K562 (cell line): Measurements from ENCODE around the gene KHNYN. TPM values are rescaled to one million over a fixed set of nuclear protein-coding genes. Genes with fewer than 3 reads are reported as not detected.

ENCODE experiments used
- ATAC-seq: fragments of 200-7000 bp; cut with Tn5 transposase; 3 replicates; pipeline ENCODE4 v1.9.1; 2020; ENCODE audit warnings: moderate library complexity
- BruUV-seq: library from RNA; stranded (reverse); fragments of 400-500 nt; replicated peaks from 2 replicates; lab custom pipeline; 2021; lab: Mats Ljungman, UMichigan
- CTCF ChIA-PET: fragments of 300-600 bp; formaldehyde crosslinking; extraction: SDS; loops from one replicate; lab custom pipeline; 2021; ENCODE audit warnings: low intra/inter-chr PET ratio; lab: Yijun Ruan, JAX
- POLR2A ChIA-PET: fragments of 300-600, 350-650 bp; sonication (Branson Sonifier 250); formaldehyde crosslinking; extraction: SDS; loops from one replicate; lab custom pipeline; 2021; ENCODE audit warnings: antibody characterized with exemption, inconsistent platforms; lab: Yijun Ruan, JAX
- DNase-seq, 4 experiments: peaks; one replicate each; pipeline versions ENCODE4 v3.0.0 to v3.0.0-alpha.2; 2011 to 2018; ENCODE audit warnings: low spot score in 3 of 4, mixed read lengths in 3 of 4; ENCODE audit errors: extremely low read depth in 1 of 4
- FAIRE-seq: peaks from 2 replicates; lab custom pipeline; 2011; peaks lifted over from hg19 to GRCh38; lab: Jason Lieb, UNC
- H2AFZ ChIP-seq: 2 replicates; pipeline ENCODE4 v1.6.0; 2011; ENCODE audit warnings: low read depth, low read length, control low read depth, inconsistent platforms
- H3K27ac ChIP-seq: fragments of 200-600 bp; 3 replicates; pipeline ENCODE4 v1.8.0; 2011; ENCODE audit warnings: low read depth, mild to moderate bottlenecking, control low read depth, inconsistent platforms, low read length, moderate library complexity, mixed read lengths; ENCODE audit errors: extremely low read depth
- H3K27me3 ChIP-seq, 2 experiments: fragments of 300-600 bp in 1 of 2; 2 replicates in 1 of 2; 3 replicates in 1 of 2; pipeline versions ENCODE4 v1.6.0 to v1.8.0; 2011; ENCODE audit warnings: inconsistent platforms in 2 of 2, low read length in 2 of 2, mild to moderate bottlenecking in 1 of 2, mixed read lengths in 1 of 2, moderate library complexity in 1 of 2; ENCODE audit not compliant: control insufficient read depth in 2 of 2, insufficient read depth in 2 of 2
- H3K36me3 ChIP-seq: fragments of 300-600 bp; 3 replicates; pipeline ENCODE4 v1.8.0; 2011; ENCODE audit warnings: mild to moderate bottlenecking, low read length, inconsistent platforms; ENCODE audit not compliant: control insufficient read depth, insufficient read depth
- H3K4me1 ChIP-seq, 2 experiments: fragments of 200-600 bp in 1 of 2; replicated peaks in 1 of 2; 2 replicates in 1 of 2; 3 replicates in 1 of 2; pipeline versions ENCODE4 v1.5.1 to v1.8.0; 2011; ENCODE audit warnings: inconsistent platforms in 2 of 2, low read length in 2 of 2, mild to moderate bottlenecking in 1 of 2, mixed read lengths in 1 of 2, moderate library complexity in 1 of 2; ENCODE audit not compliant: control insufficient read depth in 2 of 2, insufficient read depth in 2 of 2
- H3K4me2 ChIP-seq: 2 replicates; pipeline ENCODE4 v1.6.1; 2011; ENCODE audit warnings: low read length, control low read depth, inconsistent platforms, mixed read lengths; ENCODE audit not compliant: insufficient read depth
- H3K4me3 ChIP-seq: fragments of 200-600 bp; sonication (generic), shearing (Covaris generic); 2 replicates; pipeline ENCODE4 v1.5.1; 2016; ENCODE audit warnings: control low read depth, inconsistent platforms
- H3K79me2 ChIP-seq: fragments of 200-600 bp; 3 replicates; pipeline ENCODE4 v1.8.0; 2011; ENCODE audit warnings: low read length, inconsistent platforms; ENCODE audit not compliant: control insufficient read depth, insufficient read depth
- H3K9ac ChIP-seq, 2 experiments: 2 replicates each; pipeline versions ENCODE4 v1.6.0 to v1.6.1; 2011; ENCODE audit warnings: low read depth in 2 of 2, low read length in 2 of 2, control low read depth in 1 of 2, inconsistent platforms in 1 of 2, mild to moderate bottlenecking in 1 of 2, mixed read lengths in 1 of 2; ENCODE audit not compliant: insufficient read depth in 1 of 2
- H3K9me1 ChIP-seq: one replicate; pipeline ENCODE4 v1.6.0; 2011; ENCODE audit warnings: inconsistent platforms, mild to moderate bottlenecking, low read length, moderate library complexity; ENCODE audit not compliant: control insufficient read depth, insufficient read depth
- H3K9me3 ChIP-seq: replicated peaks from 2 replicates; pipeline ENCODE4 v1.5.1; 2011; ENCODE audit warnings: low read depth, low read length, inconsistent platforms; ENCODE audit not compliant: control insufficient read depth, insufficient read depth
- H4K20me1 ChIP-seq: replicated peaks from 2 replicates; pipeline ENCODE4 v1.6.1; 2011; ENCODE audit warnings: low read length, inconsistent platforms, mixed read lengths; ENCODE audit not compliant: control insufficient read depth, insufficient read depth
- CBFA2T3 ChIP-seq: fragments of 450-650 bp; IDR thresholded peaks from 2 replicates; pipeline ENCODE4 v1.6.1; 2017
- CHD1 ChIP-seq: fragments of 200-600 bp; sonication (generic); IDR thresholded peaks from one replicate; pipeline ENCODE4 v1.6.1; 2012; ENCODE audit warnings: mild to moderate bottlenecking, moderate library complexity, low read length, inconsistent platforms
- CREB1 ChIP-seq, 2 experiments: sonication (generic) in 1 of 2; formaldehyde crosslinking in 1 of 2; IDR thresholded peaks; 2 replicates each; pipeline versions ENCODE4 v1.6.1 to v1.8.0; 2012 to 2022; ENCODE audit warnings: inconsistent platforms in 1 of 2, mild to moderate bottlenecking in 1 of 2, missing genetic modification reagents in 1 of 2, moderate library complexity in 1 of 2
- ELF2 ChIP-seq: fragments of 250-450 bp; sonication (Bioruptor Pico); IDR thresholded peaks from 2 replicates; pipeline ENCODE4 v1.5.0; 2021; ENCODE audit warnings: mild to moderate bottlenecking
- MED1 ChIP-seq: sonication (generic); formaldehyde crosslinking; IDR thresholded peaks from 2 replicates; pipeline ENCODE4 v1.8.1; 2023; ENCODE audit warnings: missing genetic modification reagents, borderline replicate concordance
- MITF ChIP-seq: IDR thresholded peaks from 2 replicates; pipeline ENCODE4 v1.6.1; 2014; ENCODE audit warnings: antibody characterized with exemption
- NFXL1 ChIP-seq: fragments of 450-650 bp; formaldehyde crosslinking; IDR thresholded peaks from 2 replicates; pipeline ENCODE4 v1.4.0; 2021; ENCODE audit warnings: mild to moderate bottlenecking
- NUFIP1 ChIP-seq: fragments of 450-650 bp; IDR thresholded peaks from 2 replicates; pipeline ENCODE4 v1.6.1; 2018; ENCODE audit not compliant: partially characterized antibody
- PHTF2 ChIP-seq: fragments of 250-450 bp; sonication (Bioruptor Pico); IDR thresholded peaks from 2 replicates; pipeline ENCODE4 v1.5.0; 2021; ENCODE audit warnings: mild to moderate bottlenecking
- RBM15 ChIP-seq: fragments of 200-400 bp; formaldehyde crosslinking; IDR thresholded peaks from 2 replicates; pipeline ENCODE4 v1.6.1; 2018; ENCODE audit warnings: mild to moderate bottlenecking, low read length, moderate library complexity; ENCODE audit not compliant: insufficient read depth
- SPI1 ChIP-seq: IDR thresholded peaks from 2 replicates; pipeline ENCODE4 v1.6.1; 2011; ENCODE audit warnings: low read depth, low read length, control low read depth, borderline replicate concordance
- ZMIZ1 ChIP-seq, 2 experiments: fragments of 150-350 bp in 1 of 2; IDR thresholded peaks; 2 replicates each; pipeline ENCODE4 v1.6.1; 2012 to 2016; ENCODE audit warnings: low read depth in 2 of 2, low read length in 2 of 2, mild to moderate bottlenecking in 1 of 2, moderate library complexity in 1 of 2
- ZNF121 ChIP-seq: sonication (generic); formaldehyde crosslinking; conservative IDR thresholded peaks from 2 replicates; pipeline ENCODE4 v1.8.0; 2022; ENCODE audit warnings: missing genetic modification reagents
- ZNF316 ChIP-seq: fragments of 450-650 bp; IDR thresholded peaks from 2 replicates; pipeline ENCODE4 v1.6.1; 2016
- ZNF696 ChIP-seq: fragments of 250-450 bp; sonication (Bioruptor Pico); conservative IDR thresholded peaks from 2 replicates; pipeline ENCODE4 v1.4.0; 2020; ENCODE audit warnings: mild to moderate bottlenecking, moderate library complexity
- WGBS: fragments of 100-300 bp; shearing (Covaris generic); methylation state at CpG from one replicate; pipeline ENCODE4 v1.1.6; 2016; ENCODE audit warnings: low coverage, mixed read lengths; ENCODE audit not compliant: insufficient coverage; ENCODE audit errors: missing lambda C conversion rate; 5-methylcytosine and 5-hydroxymethylcytosine counted together
- in situ Hi-C: fragments of 300-500 bp; cut with MboI; formaldehyde crosslinking; loops from 4 replicates; pipeline ENCODE4 v1.15.0; 2018; ENCODE audit warnings: inconsistent platforms, mixed read lengths
- intact Hi-C: fragments of 100-400 bp; cut with micrococcal nuclease; formaldehyde crosslinking; loops from 2 replicates; pipeline ENCODE4 v1.14.2; 2022
- polyA plus RNA-seq, 8 experiments: library from polyadenylated mRNA; depleted of rRNA in 4 of 8; stranded (reverse) in 5 of 8; unstranded in 3 of 8; fragments of >200 nt; fragmentation: Nextera tagmentation in 2 of 8; fragmentation: Illumina TruSeq in 1 of 8; extraction: Ambion mirVana in 2 of 8; extraction: Trizol in 1 of 8; gene quantifications; 2 replicates each; pipeline versions ENCODE4 v1.2.1 to v1.2.3, GENCODE V29; 2011 to 2014; ENCODE audit warnings: inconsistent platforms in 1 of 8, missing spikeins in 1 of 8
- total RNA-seq, 7 experiments: library from RNA; depleted of rRNA in 6 of 7; stranded (reverse); fragments of >200 nt in 6 of 7; fragmentation: Illumina TruSeq in 2 of 7; extraction: Trizol in 2 of 7; gene quantifications; 2 replicates each; pipeline versions ENCODE4 v1.2.1 to v1.2.3, GENCODE V29; 2011 to 2021; ENCODE audit warnings: low replicate concordance in 1 of 7

KHNYN gene
- total and polyA plus RNA-seq, 9 of the 15 experiments (the other 6 are each of a cell fraction or from before 2014, with no cell fraction given) = 0.76 to 26.0 (median 14.1) TPM

- TF ChIP-seq ELF2 (CRISPR knock-in tag) (no peak), ZMIZ1 (IDR thresholded peaks at IDR 0.05; ENCODE audit: low read depth in 2 of 2, low read length in 2 of 2) (no peak), CHD1 (no peak), NFXL1 (CRISPR knock-in tag) (no peak), NUFIP1 (no peak), ZNF316 (no peak), CREB1 (IDR thresholded peaks at IDR 0.05) (no peak), CREB1 (CRISPR knock-in tag; IDR thresholded peaks at IDR 0.05) (no peak), MED1 (CRISPR knock-in tag) (no peak), PHTF2 (CRISPR knock-in tag) (no peak), MITF (no peak), SPI1 (no peak), ZNF696 (CRISPR knock-in tag) (no peak), ZNF121 (CRISPR knock-in tag) (no peak), CBFA2T3 (no peak), RBM15 (no peak)
- no peak for DNase-seq
- Histone ChIP-seq H3K9me1 (no peaks in the 10 kb centered on the region), H3K4me1 (peaks cover 0 to 7% of the 10 kb centered on the region in 2 experiments; a peak in 3 of 5 replicates), H3K79me2 (no peaks in the 10 kb centered on the region), H3K9me3 (no peaks in the 10 kb centered on the region), H3K27me3 (peaks cover 0 to 8% of the 10 kb centered on the region in 2 experiments; a peak in 1 of 5 replicates), H3K4me2 (no peak overlapping the region), H3K9ac (no peak overlapping the region), H4K20me1 (no peaks in the 10 kb centered on the region), H3K27ac (no peak overlapping the region), H2AFZ (no peak overlapping the region), H3K4me3 (no peak overlapping the region), H3K36me3 (no peaks in the 10 kb centered on the region)
- in situ Hi-C loops (no loop called here), intact Hi-C loops (no loop called here)
- BruUV-seq = no TSS peak
- FAIRE-seq = no peak
- no peak for ATAC-seq
- ChIA-PET CTCF (no interaction called here), POLR2A (interaction anchor here (0.6 to 2.3 kb wide), 6 partner anchors 12 to 136 kb away, joined by 3 to 11 read pairs (median 4); partner anchors contain the start of gene KHNYN)
- 0% methylated on average over 1 of the region's 3 CpGs for WGBS
Measured at GRCh38 chr14:24408764-24409163, 21.0 kb upstream of the KHNYN start.
